Glomerular visceral epithelial cell (primary cell): ENCODE results near the gene EPHB2.
A peak's percentile ranks its signal among the peaks of the same experiment; 100 is the strongest.

Source experiments
- DNase-seq: peaks from one replicate; pipeline ENCODE4 v3.0.0-alpha.2; 2016; ENCODE audit errors: extremely low spot score

Gene EPHB2

GRCh38 chr1:22801761-22802160 lies 91.1 kb downstream of the EPHB2 start:
- no peak for DNase-seq

- peak; percentile 57 for DNase-seq
Observed at GRCh38 chr1:22803833-22804232, 93.2 kb downstream of the EPHB2 start.

- no peak for DNase-seq
Observed at GRCh38 chr1:22804406-22804805, 93.8 kb downstream of the EPHB2 start.

- DNase-seq: no peak
Observed at GRCh38 chr1:22804969-22805671, 94.5 kb downstream of the EPHB2 start.

GRCh38 chr1:22805672-22806038 lies 95.0 kb downstream of the EPHB2 start:
- no peak for DNase-seq

- DNase-seq: no peak
Observed at GRCh38 chr1:22806584-22806983, 95.9 kb downstream of the EPHB2 start.

- DNase-seq: no peak
Observed at GRCh38 chr1:22807340-22807739, 96.7 kb downstream of the EPHB2 start.

GRCh38 chr1:22808186-22808675 lies 97.6 kb downstream of the EPHB2 start:
- no peak for DNase-seq

- DNase-seq: no peak
Observed at GRCh38 chr1:22808676-22809483, 98.2 kb downstream of the EPHB2 start.

- DNase-seq: no peak
Observed at GRCh38 chr1:22809783-22810182, 99.1 kb downstream of the EPHB2 start.

- no peak for DNase-seq
Observed at GRCh38 chr1:22810378-22810777, 99.7 kb downstream of the EPHB2 start.

- DNase-seq: no peak
Observed at GRCh38 chr1:22812092-22812880, 101.6 kb downstream of the EPHB2 start.

- DNase-seq: no peak
Observed at GRCh38 chr1:22812993-22813790, 102.6 kb downstream of the EPHB2 start.

- DNase-seq: no peak
Observed at GRCh38 chr1:22814176-22815042, 103.8 kb downstream of the EPHB2 start.

- DNase-seq: no peak
Observed at GRCh38 chr1:22815043-22815365, 104.4 kb downstream of the EPHB2 start.

GRCh38 chr1:22815421-22816066 lies 104.9 kb downstream of the EPHB2 start:
- no peak for DNase-seq

GRCh38 chr1:22816067-22816775 lies 105.6 kb downstream of the EPHB2 start:
- no peak for DNase-seq

GRCh38 chr1:22816803-22817202 lies 106.2 kb downstream of the EPHB2 start:
- DNase-seq: no peak

- no peak for DNase-seq
Observed at GRCh38 chr1:22817462-22817861, 106.8 kb downstream of the EPHB2 start.
